ENCODE data around the gene SLC45A1.
A peak's percentile ranks its signal among the peaks of the same experiment; 100 is the strongest.

The SLC45A1 gene

DNA sequence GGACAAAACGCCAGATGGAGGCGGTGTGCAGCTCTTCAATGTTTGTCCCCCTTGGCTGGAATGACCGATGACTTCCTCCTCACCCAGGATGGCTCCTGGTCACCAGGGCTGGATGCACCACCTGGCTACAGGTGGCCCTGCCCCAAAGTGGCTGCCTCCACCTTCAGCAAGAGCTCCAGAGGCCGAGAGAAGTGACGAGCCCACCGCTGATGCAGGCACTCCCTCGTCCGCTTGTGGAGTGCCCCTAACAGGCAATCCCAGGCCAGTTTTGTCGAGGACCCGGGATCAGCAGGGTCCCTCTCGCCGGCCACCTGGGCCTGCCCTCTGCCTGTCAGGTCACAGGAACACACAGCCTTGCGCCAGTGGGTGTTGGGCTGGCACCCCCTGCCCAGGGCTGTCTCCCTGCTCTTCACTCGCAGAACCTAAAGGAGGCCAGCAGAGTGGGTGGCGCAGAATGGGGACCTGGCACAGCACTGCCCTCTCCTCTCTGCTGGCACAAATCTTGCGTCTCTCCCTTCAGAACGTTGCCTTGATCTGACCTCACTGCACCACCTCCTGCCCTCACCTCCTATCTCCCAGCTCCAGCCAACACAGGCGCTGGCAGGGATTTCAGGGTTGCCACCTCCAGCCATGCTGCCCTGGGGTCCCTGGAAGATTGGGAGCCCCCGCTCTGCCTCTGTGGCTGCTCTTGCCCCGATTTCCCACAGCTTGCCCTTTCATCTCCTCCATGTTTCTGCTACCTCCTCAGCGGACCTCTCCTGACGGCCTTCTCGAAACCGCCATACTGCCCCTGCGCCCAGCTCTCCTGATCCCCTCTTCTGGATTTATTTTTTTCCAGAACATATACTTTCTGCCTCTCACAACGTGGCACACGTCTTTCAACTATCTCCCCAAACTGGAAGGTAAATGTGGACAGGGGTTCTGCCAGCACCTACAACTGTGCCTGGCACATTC is 38.6 kb downstream of the SLC45A1 start:
- DNase-seq, result no peak

DNA sequence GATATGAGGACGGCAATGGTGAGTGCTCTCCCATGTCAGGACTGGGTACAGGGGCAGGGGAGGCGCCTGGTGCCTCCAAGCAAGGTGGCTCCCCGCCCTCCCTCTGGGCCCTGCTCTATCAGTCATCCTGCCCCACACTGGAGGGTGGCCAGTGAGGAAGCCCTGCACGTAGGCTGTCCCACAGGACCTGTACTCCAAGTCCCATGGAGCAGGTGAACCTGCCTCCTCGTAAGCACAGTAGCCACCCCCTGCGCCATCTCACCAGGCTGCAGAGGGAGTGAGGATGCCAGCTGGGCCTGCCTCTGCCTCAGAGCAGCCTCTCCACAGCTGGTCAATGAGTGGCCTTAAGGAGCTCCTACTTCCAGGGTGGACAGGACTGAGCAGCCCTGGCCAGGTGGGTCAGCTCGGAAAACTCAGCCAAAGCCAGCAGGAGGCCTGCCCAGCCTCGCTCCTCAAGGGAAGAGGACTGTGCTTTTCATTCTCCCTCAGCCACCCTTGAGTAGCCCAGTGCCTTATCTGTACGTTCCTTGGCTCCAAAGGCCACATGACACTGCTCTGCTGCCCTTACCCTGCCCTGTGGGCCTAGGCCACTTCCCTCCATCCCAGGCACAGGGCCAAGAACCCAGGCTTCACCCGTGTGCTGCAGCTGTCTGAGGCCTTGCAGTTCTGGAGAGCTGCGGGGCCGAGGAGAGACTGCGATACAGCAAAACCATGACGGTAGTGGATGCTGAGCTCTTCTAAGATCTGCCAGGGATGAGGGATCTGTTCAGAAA is 39.6 kb downstream of the SLC45A1 start:
- DNase-seq, result no peak

GRCh38 chr1:8358241-8358896 is 40.5 kb downstream of the SLC45A1 start:
- DNase-seq, result no peak

- DNase-seq, result no peak
Measured at GRCh38 chr1:8358897-8359616, 41.1 kb downstream of the SLC45A1 start.

GRCh38 chr1:8359617-8360481 is 41.9 kb downstream of the SLC45A1 start:
- no peak for DNase-seq

- no peak for DNase-seq
Measured at GRCh38 chr1:8360493-8361197, 42.7 kb downstream of the SLC45A1 start.

DNA sequence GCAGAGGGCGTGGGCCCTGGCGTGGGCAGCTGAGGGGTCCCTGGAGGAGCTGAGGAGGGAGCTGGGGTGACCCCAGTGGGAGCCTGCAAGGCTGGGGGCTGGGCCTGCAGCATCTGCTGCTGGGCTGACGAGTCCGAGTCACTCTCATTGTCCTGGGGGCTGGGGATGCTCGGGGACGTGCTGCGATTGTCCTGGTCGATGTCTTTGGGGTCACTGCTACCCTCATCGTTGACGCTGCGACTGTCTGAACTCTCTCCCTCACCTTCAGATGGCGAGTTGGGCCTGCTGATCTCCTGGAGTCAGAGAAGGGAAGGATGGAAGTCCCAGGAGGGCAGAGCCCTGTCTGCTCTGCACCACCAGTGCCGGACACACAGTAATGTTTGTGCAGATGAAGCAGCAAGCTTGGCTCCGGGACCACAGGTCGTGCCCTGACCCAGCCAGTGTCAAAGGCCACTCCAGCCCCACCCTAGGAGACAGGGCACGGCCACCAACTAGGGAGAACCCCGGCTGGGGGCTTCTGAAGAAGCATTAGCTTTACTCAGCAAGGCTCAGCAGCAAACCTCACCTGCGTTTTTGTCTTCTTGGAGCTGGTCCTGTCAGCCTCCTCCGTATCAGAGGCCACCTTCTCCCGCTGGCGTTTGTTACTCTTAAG is 43.4 kb downstream of the SLC45A1 start:
- DNase-seq, result no peak

DNA sequence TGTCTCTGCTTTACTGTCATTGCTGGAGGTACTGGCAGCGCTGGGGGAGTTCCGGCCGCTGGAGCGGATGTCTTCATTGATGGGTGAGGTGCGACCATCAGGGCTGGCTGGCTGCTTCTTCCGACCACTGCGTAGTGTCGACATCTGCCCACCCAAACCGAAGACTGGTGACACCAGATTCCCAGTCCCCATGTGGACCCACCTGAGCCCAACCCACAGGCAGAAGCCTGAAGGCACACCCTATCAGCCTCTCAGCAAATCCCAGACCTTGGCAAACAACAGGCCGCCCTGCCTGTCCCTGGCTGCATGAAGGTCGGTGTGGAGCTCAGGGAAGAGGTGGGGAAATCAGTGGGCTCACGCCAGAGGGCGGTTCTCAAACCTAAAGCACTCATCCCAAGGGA is 44.8 kb downstream of the SLC45A1 start:
- no peak for DNase-seq

DNA sequence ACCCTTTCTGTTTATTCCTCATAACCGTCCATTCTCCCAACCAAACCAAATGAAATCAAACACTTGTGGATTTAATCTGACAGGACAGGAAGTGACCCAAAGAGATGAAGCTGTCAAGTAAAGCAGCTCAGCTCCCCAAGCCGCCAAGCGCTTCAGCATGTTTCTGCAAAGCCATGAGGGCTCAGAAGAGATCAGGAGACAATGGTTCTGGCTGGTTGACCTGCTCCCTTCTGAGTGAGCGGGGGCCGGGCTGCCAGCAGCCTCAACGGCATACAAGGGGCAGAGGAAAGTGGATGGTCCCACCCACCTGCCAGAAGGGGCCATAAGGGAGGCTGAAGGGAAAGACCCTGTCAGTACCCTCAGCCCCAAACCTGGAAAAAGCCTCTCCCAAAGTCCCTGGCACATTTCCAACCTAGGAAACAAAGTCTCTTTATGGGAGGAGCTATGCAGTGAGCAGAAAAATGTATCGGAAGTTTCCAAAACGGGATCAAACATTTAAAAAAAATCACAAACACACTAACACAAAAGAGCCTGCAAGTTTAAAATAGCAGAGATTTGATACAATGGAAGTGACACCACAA is 45.4 kb downstream of the SLC45A1 start:
- DNase-seq, result no peak

DNA sequence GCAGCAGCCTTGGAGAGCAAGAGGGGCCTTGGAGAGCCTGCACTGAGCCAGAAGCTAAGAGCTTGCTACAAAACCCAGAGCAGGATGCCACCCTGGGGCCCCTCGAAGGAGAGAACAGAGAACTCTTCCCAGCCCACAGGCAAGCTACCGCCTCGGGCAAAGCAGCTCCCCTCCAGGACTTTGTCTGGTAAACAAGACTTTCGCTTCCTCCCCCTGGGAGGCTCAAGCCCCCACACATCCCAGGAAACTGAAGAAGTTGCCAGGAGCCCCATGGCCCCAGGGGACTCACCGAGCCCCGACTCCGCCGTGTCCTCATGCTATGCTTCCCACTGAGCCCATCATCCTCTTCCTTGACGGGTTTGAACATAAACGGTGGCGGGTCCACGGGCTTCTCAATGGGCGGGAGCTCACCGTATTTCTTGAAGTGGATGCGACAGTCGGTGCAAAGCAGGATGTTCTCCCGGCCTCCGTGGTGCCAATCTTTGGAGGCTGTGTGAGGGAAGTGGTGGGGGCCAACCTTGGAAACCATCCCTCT is 45.9 kb downstream of the SLC45A1 start:
- DNase-seq, result no peak

GRCh38 chr1:8364528-8365442 is 46.9 kb downstream of the SLC45A1 start:
- DNase-seq, result no peak

GRCh38 chr1:8365661-8366362 is 47.9 kb downstream of the SLC45A1 start:
- no peak for DNase-seq

GRCh38 chr1:8367571-8368194 is 49.8 kb downstream of the SLC45A1 start:
- no peak for DNase-seq

GRCh38 chr1:8368956-8369639 is 51.2 kb downstream of the SLC45A1 start:
- no peak for DNase-seq

DNA sequence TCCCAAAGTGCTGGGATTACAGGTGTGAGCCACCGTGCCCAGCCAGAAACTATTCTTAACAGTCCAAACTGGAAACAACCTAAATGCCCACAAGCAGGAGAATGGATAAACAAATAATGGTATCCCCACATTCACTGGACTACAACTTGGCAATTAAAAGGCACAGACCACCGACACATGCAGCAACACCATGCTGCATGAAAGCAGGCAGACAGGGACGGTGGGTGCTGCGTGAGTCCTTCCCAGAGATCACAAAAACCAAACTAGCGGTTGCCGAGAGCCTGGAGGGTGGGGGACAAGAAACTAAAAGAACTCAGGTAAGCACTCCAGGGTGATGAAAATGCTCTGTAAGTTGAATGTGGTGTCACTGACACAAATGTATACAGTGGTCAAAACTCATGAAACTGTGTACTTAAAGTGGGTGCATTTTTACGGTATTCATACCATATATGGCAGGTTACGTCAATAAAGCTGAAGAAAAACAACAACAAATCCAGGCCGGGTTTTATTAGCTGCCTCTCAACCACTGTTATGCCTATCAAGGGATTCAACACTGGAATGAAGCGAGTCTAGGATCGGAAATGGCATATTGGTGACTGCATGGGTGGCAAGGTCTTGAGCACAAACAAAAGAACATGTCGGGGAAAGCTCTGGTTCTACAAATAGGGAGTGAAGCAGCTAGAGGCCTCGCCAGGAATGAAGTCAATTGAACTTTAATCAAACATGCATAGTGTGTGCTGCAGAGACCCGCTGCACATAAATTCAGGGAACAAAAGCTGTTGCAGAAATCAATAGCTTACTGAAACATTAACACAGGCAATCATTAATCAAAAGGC is 52.4 kb downstream of the SLC45A1 start:
- DNase-seq, result peak; percentile 9

- peak; percentile 25 for DNase-seq
Measured at GRCh38 chr1:8370905-8371315, 53.0 kb downstream of the SLC45A1 start.

Measured in NCI-H526 treated with DMSO at 0.1 percent for 48 hours (cell line).